ENCODE measurements around the gene PASK.

Gene PASK

DNA sequence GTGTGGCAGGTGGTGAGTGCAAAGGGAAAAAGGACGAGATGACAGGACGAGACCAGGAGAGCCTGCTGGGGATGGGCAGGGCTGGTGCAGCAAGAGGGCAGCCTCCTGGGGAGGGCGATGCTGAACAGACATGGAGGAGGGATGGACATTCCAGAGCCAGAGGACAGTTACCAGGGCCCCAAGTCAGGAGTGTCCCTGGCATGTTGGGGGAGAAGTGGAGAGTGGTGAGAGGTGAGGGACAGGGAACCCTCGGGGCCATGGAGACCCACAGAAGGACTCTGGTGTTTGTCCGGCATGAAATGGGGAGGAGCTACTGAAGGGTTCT, 66.2 kb downstream of the PASK start:
- DNase-seq (ENCODE audit: low read depth in 1 of 2, low spot score in 1 of 2) = no peak

DNA sequence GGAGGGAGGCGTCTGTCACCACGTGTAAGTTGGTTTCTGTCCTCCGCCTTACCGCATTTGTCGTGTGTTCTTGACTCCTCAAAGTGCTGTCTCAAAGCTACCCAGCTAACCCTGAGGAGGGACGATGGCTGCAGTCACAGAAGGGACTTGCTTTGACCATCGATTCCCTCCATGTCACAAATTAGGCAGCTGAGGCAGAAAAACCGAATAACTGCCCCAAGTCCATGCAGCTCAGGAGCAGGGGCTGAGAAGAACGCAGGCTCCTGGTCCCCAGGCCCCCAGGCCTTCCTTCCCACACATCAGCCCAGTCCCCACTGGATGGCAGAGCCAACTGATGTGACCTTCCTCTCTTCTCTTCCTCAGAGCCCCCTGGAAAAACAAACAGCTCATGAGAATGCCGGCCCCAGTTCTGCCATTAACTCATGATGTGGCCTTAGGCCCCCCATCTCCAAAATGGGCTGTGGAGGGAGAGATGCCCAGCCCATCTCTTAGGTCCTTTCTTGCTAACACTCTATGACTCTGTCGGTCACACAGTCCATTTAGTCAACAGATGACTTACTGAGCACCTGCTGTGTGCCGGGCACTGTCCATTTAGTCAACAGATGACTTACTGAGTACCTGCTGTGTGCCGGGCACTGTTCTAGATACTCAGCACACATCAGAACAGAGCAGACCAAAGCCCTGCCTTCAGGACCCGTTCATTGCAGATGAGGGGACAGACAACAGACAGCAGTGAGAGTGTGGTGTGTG, 66.8 kb downstream of the PASK start:
- DNase-seq (ENCODE audit: low read depth in 1 of 2, low spot score in 1 of 2) = no peak

DNA sequence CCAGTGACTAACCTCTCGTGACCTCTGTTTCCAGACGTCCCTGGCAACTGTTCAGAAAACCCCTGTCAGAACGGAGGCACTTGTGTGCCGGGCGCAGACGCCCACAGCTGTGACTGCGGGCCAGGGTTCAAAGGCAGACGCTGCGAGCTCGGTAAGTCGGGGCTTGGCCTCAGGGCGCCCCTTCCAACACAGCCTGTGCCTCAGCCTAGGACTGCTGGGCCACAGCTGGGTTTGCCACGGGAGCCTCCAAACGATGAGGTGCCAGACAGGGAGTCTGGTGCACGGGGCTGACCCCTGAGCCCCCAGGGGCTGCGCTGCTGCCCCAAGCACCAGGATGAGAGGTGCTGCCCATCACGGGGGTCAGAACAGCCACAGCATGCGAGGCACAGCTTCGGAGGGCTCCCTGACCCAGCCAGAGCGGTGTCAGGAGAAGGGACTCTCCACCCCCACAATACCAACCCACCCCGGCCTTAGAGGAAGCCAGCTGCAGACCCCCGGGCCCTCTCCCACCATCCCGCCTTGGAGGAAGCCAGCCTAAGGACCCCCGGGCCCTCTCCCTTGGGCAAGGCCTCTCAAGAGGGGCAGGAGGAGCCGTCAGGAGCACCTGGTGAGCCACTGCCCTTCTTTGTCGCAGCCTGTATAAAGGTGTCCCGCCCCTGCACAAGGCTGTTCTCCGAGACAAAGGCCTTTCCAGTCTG, 67.5 kb downstream of the PASK start:
- DNase-seq (ENCODE audit: low read depth in 1 of 2, low spot score in 1 of 2) = no peak

DNA sequence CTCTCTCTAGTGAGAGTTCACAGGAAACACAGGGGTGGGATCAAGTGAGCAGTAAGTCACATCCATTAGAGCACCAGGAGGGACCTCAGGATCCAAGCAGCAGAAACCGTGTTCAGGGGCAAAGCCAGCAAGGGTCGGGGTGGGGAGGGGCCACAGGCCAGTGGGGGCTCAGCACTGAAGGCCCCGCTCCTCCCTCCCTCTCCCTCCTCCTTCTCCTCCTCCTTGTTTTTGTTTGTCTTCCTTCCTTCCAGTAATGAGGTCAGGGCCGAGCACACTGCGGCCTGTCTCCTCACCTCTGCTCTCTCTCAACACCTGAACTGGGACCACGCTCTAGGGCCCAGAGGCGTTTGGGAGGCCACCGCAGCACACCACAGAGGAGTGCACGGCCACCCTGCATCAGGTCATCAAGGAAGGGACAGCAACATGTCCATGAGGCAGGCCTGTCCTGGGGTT, 68.1 kb downstream of the PASK start:
- DNase-seq (ENCODE audit: low read depth in 1 of 2, low spot score in 1 of 2) = no peak

DNA sequence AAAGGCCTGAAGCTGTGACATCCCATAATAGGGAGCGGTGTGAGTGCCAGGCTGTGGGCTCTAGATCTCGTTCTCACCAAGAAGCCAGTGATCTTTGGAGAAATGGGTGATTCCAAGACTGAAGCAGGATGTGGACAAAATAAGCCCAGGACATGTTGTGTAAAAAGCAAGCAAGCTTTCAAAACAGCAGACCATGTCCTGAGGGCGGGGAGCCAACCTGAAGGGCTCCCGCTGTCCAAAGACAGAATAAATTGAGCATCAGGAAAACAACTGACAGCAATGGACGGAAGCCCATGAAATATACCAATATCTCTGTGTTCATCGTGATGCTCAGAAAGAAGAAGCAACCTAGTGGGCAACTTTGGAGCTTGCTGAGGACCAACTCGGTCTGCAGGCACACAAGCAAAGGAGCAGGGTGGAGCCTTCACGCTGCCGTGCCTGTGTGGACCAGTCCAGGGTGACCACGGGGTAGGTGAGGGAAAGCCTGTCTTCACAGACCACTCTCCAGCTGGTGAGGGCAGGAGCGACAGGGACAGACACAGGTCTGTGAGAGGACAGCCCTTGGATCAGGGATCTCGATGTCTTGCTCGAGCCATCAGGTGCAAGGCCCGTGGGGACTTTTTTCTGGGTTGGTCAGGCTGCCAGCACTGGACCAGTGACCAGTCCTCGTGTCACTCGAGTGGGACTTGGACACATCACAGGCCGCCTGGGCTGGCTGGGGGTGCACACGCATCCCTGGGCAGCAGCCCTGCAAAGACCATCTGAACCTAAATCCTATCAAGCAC, 68.7 kb downstream of the PASK start:
- no peak for DNase-seq (ENCODE audit: low read depth in 1 of 2, low spot score in 1 of 2)

DNA sequence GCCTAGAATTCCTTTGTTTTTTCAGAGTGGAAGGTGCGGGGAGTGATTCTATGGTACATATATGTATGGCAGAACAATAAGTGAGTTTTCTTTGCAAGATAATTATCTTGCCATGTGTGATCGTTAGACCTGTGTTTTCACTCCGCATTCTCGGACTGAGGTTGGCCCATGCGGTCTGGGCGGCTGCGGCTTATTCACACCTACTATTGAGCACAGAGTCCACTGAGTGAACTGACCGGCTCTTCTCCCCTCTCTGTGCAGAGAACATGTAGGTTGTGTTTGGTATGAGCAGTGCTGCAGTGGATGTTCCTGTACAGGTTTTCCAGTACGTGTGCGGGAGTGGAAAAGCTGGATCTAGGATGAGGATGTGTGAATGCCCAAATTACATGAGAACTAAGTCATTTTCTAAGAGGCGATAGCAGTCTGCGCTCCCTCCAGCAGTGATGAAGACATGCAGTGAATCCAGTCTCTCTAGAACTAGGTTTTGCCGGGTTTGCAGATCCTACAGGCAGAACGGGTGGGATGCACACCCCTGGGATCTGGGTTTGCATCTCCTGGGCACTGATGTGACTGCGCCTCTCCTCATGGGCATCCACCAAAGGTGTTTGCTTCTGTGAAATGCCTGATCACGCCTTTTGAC, 74.3 kb downstream of the PASK start:
- DNase-seq (ENCODE audit: low read depth in 1 of 2, low spot score in 1 of 2) = no peak

DNA sequence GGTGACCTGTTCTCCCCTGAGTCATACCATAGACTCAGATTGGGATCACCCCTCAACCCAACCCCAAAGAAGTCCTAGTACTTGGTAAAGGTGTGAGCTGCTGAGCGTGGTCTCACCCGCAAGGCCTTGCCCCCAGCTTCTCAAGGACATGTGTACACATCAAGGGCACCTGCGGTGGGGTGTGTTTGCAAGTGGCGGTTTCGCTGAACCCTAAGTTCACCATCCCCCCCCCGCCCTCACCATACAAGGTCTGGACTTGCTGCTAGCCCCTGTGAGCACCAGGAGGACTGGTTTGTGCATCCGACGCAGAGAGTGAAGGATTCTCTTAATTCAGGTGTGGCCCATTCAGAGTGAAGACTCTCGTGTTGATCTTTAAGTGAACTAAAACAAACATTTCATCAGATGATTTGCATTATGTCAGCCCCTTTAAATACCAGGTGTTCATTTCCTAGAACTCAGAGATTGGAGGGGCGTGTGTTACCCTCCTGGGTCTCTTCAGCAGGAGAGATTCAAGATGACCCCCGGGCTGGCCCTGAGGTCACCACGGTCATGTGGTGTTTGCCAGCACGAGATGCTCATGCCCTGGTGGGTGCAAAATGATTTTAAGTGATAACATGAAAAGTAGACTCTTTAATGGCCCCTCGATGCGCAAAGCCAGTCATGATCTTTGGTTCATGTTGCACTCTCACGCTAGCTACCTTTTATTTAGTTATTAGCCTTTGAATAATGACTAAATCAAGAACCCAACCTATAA, 75.0 kb downstream of the PASK start:
- DNase-seq (ENCODE audit: low read depth in 1 of 2, low spot score in 1 of 2) = no peak

DNA sequence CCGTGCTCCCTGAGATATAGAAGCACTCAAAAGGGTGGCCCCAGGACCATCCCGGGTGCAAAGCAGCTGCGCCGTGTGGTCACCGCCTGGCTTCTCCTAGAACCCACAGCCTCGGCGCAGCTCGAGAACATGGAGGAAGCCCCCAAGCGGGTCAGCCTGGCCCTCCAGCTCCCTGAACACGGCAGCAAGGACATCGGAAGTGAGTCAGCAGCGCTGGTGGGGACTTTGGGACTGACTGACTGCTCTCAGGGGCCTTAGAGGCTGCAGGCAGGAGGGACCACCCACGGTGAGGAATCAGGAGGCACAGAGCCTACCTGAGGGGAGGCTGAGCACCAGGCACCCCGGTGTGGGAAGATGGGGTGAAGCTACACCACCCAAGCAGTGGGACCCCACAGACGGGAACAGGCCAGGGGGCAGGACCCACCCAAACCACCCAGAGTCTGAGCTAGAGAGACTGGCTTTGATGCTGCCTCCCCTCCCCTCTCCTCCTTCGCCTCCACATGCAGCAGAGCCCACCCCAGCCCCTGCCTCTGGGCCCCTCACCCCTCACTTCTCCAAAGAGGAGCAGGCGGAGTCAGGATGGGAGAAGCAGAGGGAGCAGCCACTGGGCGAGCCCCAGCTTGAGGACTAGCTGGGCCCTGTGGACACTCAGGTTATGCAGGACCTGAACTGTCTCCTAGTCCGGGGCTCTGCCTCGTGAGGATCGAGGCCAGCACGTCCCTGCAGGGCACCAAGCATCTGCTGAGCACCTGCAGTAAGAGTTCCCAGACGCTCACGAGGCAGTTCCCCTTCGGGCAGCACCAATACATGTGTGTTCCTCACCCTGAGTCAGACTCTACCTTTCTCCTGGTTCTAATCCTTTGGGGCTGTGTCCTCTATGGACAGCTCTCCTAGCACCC, 75.9 kb downstream of the PASK start:
- DNase-seq (ENCODE audit: low read depth in 1 of 2, low spot score in 1 of 2) = no peak

DNA sequence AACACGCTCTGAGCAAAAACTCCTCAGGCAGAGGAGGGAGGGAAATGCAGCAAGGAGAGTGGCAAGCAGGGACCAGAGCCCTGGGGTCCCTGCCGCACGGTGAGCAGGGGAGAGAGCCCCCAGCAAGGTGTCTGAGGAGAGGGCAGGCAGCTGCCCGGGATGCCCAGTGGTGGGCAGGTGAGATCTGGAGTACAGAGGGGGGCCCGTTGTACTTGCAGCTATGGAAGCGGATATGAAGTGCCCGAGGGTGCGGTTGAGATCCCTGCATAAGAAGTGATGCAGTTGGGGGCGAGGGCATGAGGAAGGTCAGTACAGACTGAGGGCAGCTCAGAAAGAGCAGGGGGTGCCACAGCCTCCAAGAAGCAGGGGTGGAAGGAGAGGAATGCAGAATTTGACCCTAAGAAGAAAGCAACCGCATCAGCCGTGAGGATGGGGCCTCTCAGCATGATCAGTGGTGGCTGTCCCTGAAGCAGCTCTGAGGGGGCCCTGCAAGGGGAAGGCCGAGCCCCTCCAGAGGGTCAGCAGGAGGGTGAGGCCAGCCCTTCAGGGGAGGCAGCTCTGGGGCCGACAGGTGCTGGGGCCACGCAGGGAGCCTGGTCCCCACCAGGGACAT, 76.6 kb downstream of the PASK start:
- no peak for DNase-seq (ENCODE audit: low read depth in 1 of 2, low spot score in 1 of 2)

DNA sequence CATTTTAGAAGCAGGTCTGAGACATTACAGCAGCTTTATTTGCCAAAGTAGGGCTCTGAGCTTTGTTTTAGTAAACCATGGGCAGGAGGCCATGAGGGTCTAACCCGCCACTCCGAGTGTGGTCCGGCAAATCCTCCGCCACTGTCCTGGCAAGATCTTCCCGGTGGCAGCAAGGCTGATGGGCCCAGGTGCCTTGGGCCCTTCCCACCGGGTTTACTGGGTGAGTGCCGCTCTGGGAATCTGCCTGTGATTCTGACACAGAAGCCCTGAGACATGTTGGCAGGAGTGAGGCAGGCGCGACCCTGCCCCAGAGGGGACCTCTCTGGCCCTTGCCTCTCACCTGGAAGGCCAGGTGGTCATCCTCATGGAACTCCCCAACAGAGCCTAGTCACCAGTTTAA, 77.1 kb downstream of the PASK start:
- DNase-seq (ENCODE audit: low read depth in 1 of 2, low spot score in 1 of 2) = no peak

DNA sequence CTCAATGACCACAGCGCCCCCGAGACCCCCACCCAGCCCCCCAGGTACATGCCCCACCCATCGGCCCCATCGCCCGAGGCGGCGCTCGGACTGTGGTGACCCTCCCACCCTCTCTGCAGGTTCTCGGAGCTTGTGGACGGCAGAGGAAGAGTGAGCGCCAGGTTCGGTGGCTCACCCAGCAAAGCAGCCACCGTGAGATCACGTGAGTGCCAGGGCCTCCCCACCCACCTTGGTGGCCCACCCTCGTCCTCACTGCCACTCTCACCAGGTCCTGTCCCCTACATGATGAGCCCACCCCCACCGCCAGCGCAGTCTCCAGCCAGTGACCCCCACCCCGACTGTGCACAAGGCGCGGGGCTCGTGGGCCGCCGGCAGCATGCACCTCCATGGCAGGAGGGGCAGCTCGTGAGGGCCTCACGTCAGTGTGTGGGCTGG, 77.6 kb downstream of the PASK start:
- DNase-seq (ENCODE audit: low read depth in 1 of 2, low spot score in 1 of 2) = no peak

DNA sequence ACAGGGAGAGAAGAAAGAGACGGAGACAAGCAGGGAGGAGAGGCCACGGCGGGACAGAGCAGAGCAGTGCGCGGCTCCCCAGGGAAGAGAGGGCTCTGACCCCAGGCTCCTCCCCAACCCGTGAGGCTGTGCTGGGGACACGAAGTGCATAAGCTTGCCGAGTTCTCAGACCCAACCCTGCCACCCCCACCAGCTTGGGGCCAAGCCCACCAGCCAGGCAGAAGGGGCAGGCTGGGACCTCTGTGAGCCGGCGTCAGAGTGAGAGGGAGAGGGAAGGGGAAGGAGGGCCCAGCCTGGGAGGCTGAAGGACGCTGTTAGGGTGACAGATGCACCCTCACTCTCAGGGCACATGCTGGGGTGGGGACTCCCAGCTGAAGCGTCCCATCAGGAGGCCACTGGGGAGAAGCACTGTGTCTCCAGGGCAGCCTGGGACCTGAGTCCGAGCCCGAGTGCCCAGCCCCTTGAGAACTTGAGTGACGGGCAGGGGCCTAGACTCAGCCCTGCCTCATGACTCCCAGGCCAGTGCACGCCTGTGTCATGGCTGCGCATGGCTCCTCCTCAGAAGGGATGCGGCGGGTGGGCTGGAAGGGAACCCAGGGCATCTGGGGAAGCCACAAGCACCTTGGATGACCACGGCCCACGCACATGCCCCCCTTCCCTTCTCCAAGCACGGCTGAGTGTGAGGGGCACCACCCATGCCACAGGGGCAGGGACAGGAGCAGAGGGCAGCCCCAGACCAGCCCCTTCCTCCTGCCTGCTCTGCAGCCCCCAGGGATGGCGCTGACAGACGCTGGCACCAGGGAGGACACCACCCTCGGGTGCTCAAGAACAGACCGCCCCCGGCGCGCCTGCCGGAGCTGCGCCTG, 78.2 kb downstream of the PASK start:
- DNase-seq (ENCODE audit: low read depth in 1 of 2, low spot score in 1 of 2) = no peak

DNA sequence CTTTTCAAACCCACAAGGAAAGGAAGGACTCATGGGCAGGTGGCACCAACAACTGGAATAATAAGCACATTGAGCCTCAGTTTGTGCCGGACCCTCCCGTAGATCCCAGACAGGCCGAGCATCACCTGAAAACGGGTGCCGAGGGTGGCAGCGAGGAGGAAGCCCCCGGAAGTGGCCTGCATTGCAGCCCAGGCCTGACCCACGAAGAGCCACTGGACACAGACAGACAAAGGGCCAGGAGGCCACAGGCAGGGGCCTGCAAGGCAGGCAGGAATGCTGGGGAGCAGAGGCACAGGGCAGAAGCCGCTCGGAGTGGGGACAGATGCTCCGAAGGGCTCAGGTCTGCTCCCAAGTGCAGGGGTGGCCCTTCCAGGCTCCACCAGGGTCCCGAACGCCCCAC, 78.9 kb downstream of the PASK start:
- no peak for DNase-seq (ENCODE audit: low read depth in 1 of 2, low spot score in 1 of 2)

DNA sequence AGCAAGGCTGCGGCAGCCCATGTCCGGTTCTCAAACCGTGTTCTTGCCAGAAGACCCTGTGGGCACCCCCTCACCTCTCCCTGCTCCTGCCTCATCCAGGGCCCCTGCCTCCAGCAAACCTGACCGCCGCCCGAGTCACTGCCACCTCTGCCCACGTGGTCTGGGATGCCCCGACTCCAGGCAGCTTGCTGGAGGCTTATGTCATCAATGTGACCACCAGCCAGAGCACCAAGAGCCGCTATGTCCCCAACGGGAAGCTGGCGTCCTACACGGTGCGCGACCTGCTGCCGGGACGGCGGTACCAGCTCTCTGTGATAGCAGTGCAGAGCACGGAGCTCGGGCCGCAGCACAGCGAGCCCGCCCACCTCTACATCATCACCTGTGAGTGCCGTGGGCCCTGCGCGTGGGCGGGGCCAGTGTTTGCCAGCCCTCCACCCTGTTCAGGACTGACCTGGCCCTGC, 79.4 kb downstream of the PASK start:
- DNase-seq (ENCODE audit: low read depth in 1 of 2, low spot score in 1 of 2) = no peak

DNA sequence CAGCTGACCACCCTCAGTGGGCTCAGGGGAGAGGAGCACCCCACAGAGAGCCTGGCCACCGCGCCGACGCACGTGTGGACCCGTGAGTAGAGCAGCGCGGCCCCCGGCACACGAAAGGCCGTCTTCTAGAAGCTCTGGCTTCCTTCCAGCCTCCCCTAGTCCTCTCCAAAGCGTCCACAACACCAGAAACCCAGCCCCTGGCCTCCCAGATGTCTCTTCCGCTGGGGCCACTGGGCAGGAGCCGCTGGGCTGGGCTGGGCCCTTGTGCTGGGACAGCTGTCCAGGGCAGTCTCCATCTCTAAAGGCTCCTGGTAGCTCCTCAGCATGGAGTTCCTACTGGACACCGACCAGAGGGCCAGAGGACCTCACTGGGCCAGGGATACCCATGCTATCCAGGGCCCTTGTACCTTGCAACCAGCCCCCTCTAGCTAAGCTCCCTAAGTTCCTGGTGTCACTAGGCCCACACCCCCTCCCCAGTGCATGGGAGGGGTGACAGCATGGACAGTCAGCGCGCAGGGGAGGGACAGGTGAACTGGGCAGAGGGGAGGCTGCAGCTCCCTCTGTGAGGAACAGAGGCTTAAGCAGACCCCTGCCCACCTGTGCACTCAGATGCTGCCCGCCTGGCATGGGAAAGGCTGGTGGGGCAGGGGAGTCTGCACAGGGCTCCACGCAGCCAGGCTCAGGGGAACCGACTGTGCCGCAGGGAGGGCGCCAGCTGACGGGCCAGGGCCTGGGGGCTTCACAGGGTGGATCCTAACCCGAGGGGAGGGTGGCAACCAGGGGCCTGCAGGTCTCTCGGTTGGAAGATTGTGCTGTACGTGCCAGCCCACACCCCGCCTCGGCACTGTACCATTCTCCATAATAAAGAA, 80.1 kb downstream of the PASK start:
- DNase-seq (ENCODE audit: low read depth in 1 of 2, low spot score in 1 of 2) = no peak

DNA sequence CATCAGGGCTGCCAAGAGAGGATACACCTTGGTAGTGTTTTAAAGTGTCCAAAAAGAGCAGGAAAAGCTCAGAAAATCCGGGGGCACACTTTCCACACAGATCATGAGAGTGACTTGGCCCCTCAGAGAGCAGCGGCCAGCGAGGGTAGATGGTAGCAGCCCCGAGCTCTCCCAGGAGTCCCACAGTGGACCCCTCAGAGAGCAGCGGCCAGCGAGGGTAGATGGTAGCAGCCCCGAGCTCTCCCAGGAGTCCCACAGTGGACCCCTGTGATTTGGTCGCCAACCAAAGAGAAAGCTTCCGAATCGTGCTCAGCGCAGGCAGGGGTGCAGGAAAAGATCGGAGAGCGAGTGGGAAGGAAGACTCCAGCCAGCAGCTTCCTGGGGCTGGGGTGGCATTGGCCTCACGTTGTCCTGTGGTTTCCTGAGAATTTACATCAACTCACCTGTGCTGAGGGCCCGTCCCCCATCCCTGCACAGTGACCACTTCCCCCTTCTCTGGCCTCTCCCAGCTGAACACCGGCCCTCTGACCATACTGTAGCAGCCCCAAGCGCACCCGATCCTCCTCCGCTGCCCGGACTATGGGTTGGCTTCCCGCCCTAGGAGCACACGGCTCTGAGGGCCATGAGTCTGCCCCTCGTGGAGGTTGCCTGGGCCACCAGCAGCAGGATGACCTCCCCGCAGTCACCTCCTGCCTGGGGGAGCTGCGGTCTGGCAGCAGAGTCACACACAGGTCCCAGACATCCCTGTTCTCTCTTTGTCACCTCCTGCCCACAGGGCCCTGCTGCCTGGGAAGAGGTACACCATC, 80.9 kb downstream of the PASK start:
- no peak for DNase-seq (ENCODE audit: low read depth in 1 of 2, low spot score in 1 of 2)
